RWPE1 (cell line): ENCODE results near the gene PLSCR1.

Experiments
- CTCF ChIA-PET: fragments of 350-600 bp; sonication (Branson Sonifier 250); formaldehyde crosslinking; extraction: SDS; loops from one replicate; lab custom pipeline; 2021; lab: Yijun Ruan, JAX
- POLR2A ChIA-PET: fragments of 400-600 bp; formaldehyde crosslinking; extraction: SDS; loops from one replicate; lab custom pipeline; 2020; ENCODE audit warnings: antibody characterized with exemption; ENCODE audit not compliant: low non-redundant PET; lab: Yijun Ruan, JAX
- DNase-seq: peaks from one replicate; pipeline ENCODE4 v3.0.0; 2012; ENCODE audit warnings: low spot score
- H3K27ac ChIP-seq: fragments of 450-650 bp; 2 replicates; pipeline ENCODE4 v1.5.1; 2017
- TF ChIP-seq, protein P1 (sequence below): fragments of 450-650 bp; conservative IDR thresholded peaks from 2 replicates; pipeline ENCODE4 v1.5.1; 2017; ENCODE audit warnings: low read depth, mild to moderate bottlenecking

Gene PLSCR1

DNA sequence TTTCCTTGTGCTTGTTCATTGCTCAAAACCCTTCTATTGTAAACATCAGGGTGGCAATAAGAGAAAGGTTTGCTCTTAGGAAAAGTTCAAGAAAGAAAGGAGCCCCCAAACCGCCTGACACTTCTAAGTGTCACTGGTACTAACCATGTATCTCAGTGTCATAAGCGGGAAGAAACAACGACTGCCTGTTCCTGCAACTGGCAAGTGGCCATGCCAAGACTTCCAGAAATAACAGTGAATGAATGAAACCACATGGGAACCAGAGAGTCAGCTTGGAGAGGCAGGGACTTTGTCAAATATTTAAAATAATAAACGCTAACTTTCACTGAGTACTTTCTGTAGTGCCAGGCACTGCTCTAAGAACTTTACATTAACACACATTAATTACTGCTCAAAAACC, 76.2 kb downstream of the PLSCR1 start:
- TF ChIP-seq, protein P1, sequence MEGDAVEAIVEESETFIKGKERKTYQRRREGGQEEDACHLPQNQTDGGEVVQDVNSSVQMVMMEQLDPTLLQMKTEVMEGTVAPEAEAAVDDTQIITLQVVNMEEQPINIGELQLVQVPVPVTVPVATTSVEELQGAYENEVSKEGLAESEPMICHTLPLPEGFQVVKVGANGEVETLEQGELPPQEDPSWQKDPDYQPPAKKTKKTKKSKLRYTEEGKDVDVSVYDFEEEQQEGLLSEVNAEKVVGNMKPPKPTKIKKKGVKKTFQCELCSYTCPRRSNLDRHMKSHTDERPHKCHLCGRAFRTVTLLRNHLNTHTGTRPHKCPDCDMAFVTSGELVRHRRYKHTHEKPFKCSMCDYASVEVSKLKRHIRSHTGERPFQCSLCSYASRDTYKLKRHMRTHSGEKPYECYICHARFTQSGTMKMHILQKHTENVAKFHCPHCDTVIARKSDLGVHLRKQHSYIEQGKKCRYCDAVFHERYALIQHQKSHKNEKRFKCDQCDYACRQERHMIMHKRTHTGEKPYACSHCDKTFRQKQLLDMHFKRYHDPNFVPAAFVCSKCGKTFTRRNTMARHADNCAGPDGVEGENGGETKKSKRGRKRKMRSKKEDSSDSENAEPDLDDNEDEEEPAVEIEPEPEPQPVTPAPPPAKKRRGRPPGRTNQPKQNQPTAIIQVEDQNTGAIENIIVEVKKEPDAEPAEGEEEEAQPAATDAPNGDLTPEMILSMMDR, result no peak
- ChIA-PET POLR2A (no interaction called here), CTCF (no interaction called here)
- no peak overlapping the region for H3K27ac ChIP-seq
- no peak for DNase-seq

DNA sequence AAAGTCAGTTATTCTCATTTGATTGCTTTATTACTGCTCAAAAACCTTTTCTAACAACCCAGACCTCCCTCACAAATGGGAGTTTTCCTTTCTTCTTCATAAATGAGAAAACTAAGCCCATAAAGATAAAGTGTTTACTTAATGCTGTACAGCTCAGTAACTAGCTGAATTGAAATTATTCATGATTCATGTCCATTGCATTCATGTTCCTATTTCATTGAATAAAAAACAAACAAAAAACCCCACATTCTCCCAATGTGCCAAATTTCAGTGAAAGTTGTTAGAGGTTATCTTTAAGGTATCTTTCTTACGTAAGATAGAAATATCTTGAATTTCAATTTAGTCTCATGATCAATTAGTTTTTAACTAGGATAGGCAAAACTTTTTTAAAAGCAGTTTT, 77.8 kb downstream of the PLSCR1 start:
- no peak overlapping the region for H3K27ac ChIP-seq
- no peak for DNase-seq
- POLR2A ChIA-PET, result no interaction called here
- CTCF ChIA-PET, result interaction anchor here (0.7 kb wide), 1 partner anchor 91 kb away, joined by 4 read pairs; no protein-coding TSS in a partner anchor
- TF ChIP-seq, protein P1, result no peak

DNA sequence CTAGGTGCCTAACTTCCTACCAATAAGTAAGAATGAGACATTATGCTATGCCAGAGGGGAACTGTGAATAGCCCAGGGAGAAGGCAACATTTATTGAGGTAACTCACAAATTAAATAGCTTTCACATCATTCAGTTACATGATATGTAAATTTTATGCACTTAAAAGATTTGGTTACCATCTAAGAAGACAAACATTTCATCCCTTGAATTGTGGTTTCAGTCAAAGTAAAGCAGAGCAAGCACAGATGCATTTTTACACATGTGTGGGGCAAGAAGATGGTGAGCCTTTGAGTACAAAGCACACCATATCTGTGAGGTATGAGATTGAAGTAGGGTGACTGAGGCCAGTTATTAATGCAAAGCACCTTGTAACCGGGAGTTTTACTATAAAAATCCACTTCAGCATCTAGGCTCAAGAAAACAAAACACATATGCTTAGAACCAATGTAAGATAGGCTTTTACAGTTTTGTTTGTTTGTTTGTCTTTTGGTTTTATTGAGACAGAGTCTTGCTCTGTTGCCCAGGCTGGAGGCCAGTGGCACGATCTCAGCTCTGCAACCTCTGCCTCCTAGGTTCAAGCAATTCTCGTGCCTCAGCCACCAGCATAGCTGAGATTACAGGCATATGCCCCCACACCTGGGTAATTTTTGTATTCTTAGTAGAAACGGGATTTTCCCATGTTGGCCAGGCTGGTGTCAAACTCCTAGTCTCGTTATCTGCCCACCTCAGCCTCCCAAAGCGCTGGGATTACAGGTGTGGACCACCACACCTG, 78.5 kb downstream of the PLSCR1 start:
- POLR2A ChIA-PET, result no interaction called here
- H3K27ac ChIP-seq, result no peak overlapping the region
- TF ChIP-seq, protein P1, result no peak
- DNase-seq, result no peak
- CTCF ChIA-PET, result no interaction called here
